Activated CD8-positive, alpha-beta memory T cell treated with anti-CD3 and anti-CD28 coated beads for 48 hours (primary cell): ENCODE results near the gene TBC1D32.
"Not testable (repeated sequence)": the region's sequence is repeated elsewhere in the genome, so short reads cannot be mapped to it uniquely, and the experiment has no call there.

Experiments used
- DNase-seq, 3 experiments: peaks; one replicate each; pipeline ENCODE4 v3.0.0-alpha.2; 2020; ENCODE audit warnings: low read depth in 2 of 3, low spot score in 2 of 3

The TBC1D32 gene

GRCh38 chr6:121333196-121333595 lies 1.1 kb downstream of the TBC1D32 start:
- DNase-seq, result no peak

DNA sequence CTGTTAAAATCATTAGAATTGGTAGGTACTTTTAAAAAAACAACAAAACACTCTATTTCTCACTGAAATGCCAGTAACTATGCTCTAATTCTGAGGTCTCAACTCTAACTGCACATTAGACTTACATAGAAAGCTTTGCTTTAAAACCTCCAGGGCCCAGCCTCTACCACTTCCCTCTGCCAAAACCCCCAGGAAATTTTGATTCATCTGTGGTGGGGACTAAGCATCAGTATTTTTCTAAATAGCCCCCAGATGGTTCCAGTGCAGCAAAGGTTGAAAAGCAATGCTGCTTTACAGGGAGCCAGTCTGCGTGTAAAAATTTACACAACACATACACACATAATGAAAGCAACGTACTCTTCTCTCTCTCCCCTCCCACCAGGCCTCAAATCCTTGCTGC lies 3.8 kb downstream of the TBC1D32 start:
- DNase-seq, result no peak

DNA sequence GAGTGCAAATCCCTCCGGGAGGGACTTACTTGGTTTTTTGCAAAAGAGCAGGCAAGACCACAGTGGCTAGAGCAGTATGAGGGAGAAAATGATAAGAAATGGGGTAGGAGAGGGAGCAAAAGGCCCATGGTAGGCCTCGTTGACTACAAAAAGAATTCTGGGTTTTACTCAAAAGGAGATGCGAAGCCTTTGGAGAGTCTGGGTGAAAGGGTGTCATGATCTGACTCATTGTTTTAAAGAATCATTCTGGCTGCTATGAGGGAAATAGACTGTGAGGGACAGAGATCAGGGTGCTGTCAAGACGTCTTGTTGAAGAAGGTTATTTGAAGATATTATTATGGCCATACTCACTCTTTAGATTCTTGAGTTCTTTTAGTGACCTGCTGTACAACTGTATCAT lies 13.0 kb downstream of the TBC1D32 start:
- no peak for DNase-seq

- DNase-seq, result no peak
These were observed 14.7 kb downstream of the TBC1D32 start for GRCh38 chr6:121319603-121320002.

DNA sequence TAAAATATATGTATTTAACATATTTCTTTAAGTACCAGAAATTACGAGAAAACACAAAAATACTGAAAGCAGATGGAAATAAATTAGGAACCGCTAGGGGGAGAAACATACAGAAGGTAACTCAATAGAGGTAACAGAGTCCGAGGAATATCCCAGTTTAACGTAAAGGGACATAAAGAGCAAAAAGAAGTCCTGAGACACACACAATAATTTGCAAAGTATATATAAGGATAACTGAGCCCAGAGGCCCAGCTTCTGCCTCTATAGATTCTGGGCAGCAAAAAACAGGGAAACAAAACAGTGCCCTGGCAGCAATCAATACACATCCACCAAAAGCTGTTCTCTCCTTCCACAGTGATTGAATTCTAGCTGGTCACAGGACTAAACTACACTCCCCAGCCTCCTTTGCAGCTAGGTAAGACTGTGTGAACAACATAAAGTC lies 15.1 kb downstream of the TBC1D32 start:
- DNase-seq, result no peak

- DNase-seq, result no peak
These were observed 19.7 kb downstream of the TBC1D32 start for GRCh38 chr6:121314381-121315112.

DNA sequence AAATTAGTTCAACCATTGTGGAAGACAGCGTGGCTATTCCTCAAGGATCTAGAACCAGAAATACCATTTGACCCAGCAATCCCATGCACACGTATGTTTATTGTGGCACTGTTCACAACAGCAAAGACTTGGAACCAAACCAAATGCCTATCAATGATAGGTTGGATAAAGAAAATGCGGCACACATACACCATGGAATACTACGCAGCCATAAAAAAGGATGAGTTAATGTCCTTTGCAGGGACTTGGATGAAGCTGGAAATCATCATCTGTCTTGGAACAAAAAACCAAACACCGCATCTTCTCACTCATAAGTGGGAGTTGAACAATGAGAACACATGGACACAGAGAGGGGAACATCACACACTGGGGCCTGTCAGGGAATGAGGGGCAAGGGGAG lies 22.5 kb downstream of the TBC1D32 start:
- DNase-seq, result not testable (repeated sequence)

- no peak for DNase-seq
These were observed 23.8 kb downstream of the TBC1D32 start for GRCh38 chr6:121310495-121310894.

- no peak for DNase-seq
These were observed 24.4 kb downstream of the TBC1D32 start for GRCh38 chr6:121309768-121310469.

- DNase-seq, result no peak
These were observed 28.2 kb downstream of the TBC1D32 start for GRCh38 chr6:121305957-121306607.

DNA sequence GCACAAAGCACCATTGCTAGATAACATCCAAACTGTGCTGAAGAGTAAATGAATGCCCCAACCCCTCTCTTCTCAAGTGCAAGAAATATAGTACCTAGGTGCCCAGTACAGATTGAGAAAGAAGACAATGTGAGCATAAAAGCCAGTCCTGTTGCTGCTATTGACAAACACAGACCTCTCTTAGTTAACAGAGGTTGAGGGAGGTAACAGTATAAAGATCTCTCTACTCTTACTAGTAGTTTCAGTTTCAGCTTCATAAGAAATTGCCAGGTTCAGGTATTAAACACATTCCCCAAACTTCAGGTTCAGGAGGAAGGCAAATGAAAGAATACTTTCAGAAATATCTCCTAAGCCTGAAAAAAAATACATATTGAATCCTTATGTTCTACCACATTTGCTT lies 31.4 kb downstream of the TBC1D32 start:
- no peak for DNase-seq

GRCh38 chr6:121301156-121301555 lies 33.1 kb downstream of the TBC1D32 start:
- not testable (repeated sequence) for DNase-seq

GRCh38 chr6:121297694-121298093 lies 36.6 kb downstream of the TBC1D32 start:
- no peak for DNase-seq

DNA sequence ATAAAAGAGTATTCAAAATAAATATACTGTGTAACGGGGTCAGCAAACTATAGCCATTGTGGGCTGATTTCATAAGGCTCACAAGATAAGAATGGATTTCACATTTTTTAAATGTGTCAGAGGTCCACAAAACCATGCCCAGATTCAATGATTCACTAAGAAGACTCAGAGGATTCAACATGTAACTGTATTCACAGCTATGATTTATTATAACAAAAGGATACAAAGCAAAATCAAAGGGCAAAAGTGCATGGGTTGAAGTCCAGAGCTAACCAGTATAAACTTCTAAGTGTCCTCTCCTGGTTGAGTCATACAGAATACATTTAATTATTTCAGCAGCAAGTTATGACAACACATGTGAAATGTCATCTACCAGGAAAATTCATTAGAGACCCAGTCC lies 49.2 kb downstream of the TBC1D32 start:
- DNase-seq, result no peak

GRCh38 chr6:121274666-121275295 lies 59.5 kb downstream of the TBC1D32 start:
- DNase-seq, result no peak

- DNase-seq, result no peak
These were observed 70.5 kb downstream of the TBC1D32 start for GRCh38 chr6:121263742-121264141.

GRCh38 chr6:121260651-121261102 lies 73.6 kb downstream of the TBC1D32 start:
- no peak for DNase-seq

GRCh38 chr6:121247386-121247785 lies 86.9 kb downstream of the TBC1D32 start:
- DNase-seq, result no peak

DNA sequence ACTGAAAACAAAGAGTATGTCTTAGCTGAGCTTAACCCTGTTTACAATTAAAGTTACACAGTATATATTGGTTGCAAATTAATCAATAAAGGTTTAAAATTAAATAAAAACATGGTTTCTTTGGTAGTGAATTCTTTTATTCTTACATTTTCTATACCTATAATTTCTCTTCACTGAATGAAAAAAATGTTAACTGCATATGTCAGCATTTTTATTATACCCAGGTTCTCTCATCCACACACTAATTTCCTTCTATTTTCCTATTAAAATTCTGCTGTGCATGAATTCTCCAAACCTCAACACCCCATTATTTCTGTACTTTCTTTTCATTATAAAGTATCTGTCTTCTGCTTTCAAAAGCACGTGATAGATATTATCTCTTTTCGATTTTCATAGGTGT lies 91.9 kb downstream of the TBC1D32 start:
- DNase-seq, result no peak

GRCh38 chr6:121237859-121238258 lies 96.4 kb downstream of the TBC1D32 start:
- no peak for DNase-seq

DNA sequence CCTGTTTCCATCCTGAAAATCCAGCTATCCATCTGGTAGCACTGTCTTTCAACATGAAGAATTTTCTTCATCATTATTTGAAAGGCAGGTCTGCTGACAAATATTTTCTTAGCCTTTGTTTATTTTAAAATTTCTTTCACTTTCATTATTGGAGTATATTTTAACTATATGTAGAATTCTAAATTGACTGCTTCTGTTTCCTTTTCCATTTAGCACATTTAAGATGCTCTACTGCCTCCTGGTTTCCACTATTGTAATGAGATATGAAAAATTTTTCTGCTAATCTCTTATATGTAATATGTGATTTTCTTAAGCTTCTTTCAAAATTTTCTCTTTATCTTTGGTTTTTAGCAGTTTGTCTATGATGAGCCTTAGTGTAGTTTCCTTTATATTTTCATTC lies 97.3 kb downstream of the TBC1D32 start:
- no peak for DNase-seq

DNA sequence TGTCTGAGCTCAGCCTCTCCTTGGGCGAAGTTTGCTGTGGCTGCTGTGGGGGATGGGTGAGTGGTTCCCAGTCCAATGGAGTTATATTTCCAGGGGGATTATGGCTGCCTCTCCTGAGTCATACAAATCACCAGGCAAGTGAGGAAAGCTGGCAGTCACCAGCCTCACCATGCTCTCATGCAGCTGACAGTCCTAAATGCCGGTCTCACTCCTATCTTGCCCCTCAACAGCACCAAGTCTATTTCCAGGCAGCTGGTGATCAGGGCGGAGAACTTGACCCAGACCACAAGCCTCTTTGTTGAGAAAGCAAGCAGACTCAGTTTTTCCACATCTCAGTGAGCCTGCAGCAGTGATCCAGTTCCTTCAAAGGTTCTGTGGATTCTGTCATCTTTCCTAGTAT lies 98.9 kb downstream of the TBC1D32 start:
- no peak for DNase-seq
